Stimulated activated CD8-positive, alpha-beta memory T cell treated with anti-CD3 and anti-CD28 coated beads, Interleukin-15, amount 100 ng/mL, for 4 hours (primary cell): Measurements from ENCODE around the gene ZSWIM5.
"Not testable (repeated sequence)": the region's sequence is repeated elsewhere in the genome, so short reads cannot be mapped to it uniquely, and the experiment has no call there.

Experiments
- DNase-seq, 2 donors: peaks; one replicate each; pipeline ENCODE4 v3.0.0-alpha.2; 2020; ENCODE audit warnings: low read depth in 2 of 2

Gene ZSWIM5

GRCh38 chr1:45093334-45093733, 113.1 kb downstream of the ZSWIM5 start:
- DNase-seq = no peak

- no peak for DNase-seq
Observed at GRCh38 chr1:45089711-45090110, 116.7 kb downstream of the ZSWIM5 start.

- no peak for DNase-seq
Observed at GRCh38 chr1:45084562-45084961, 121.8 kb downstream of the ZSWIM5 start.

- no peak for DNase-seq
Observed at GRCh38 chr1:45079533-45079932, 126.9 kb downstream of the ZSWIM5 start.

GRCh38 chr1:45076959-45077358, 129.4 kb downstream of the ZSWIM5 start:
- DNase-seq = not testable (repeated sequence)

GRCh38 chr1:45071567-45071966, 134.8 kb downstream of the ZSWIM5 start:
- DNase-seq = no peak

GRCh38 chr1:45067806-45068205, 138.6 kb downstream of the ZSWIM5 start:
- DNase-seq = no peak

GRCh38 chr1:45065083-45065482, 141.3 kb downstream of the ZSWIM5 start:
- DNase-seq = no peak

- not testable (repeated sequence) for DNase-seq
Observed at GRCh38 chr1:45062463-45062862, 143.9 kb downstream of the ZSWIM5 start.

GRCh38 chr1:45059829-45060228, 146.6 kb downstream of the ZSWIM5 start:
- no peak for DNase-seq

- DNase-seq = no peak
Observed at GRCh38 chr1:45057542-45057941, 148.9 kb downstream of the ZSWIM5 start.

GRCh38 chr1:45051005-45051772, 155.2 kb downstream of the ZSWIM5 start:
- no peak for DNase-seq

- DNase-seq = no peak
Observed at GRCh38 chr1:45047032-45047431, 159.4 kb downstream of the ZSWIM5 start.

- no peak for DNase-seq
Observed at GRCh38 chr1:45044916-45045315, 161.5 kb downstream of the ZSWIM5 start.

- DNase-seq = no peak
Observed at GRCh38 chr1:45043094-45043493, 163.3 kb downstream of the ZSWIM5 start.

GRCh38 chr1:45040297-45040696, 166.1 kb downstream of the ZSWIM5 start:
- no peak for DNase-seq

GRCh38 chr1:45038661-45039364, 167.6 kb downstream of the ZSWIM5 start:
- DNase-seq = no peak

GRCh38 chr1:45038240-45038639, 168.2 kb downstream of the ZSWIM5 start:
- no peak for DNase-seq

- DNase-seq = no peak
Observed at GRCh38 chr1:45037456-45037855, 168.9 kb downstream of the ZSWIM5 start.

GRCh38 chr1:45035631-45036301, 170.6 kb downstream of the ZSWIM5 start:
- DNase-seq = no peak

GRCh38 chr1:45033356-45033755, 173.0 kb downstream of the ZSWIM5 start:
- DNase-seq = no peak

GRCh38 chr1:45032837-45033236, 173.6 kb downstream of the ZSWIM5 start:
- DNase-seq = no peak

- DNase-seq = no peak
Observed at GRCh38 chr1:45026446-45026845, 180.0 kb downstream of the ZSWIM5 start.
